Mesendoderm (in vitro differentiated cells): ENCODE results near the gene ZDHHC18.
"Not testable (repeated sequence)": the region's sequence is repeated elsewhere in the genome, so short reads cannot be mapped to it uniquely, and the experiment has no call there.

ENCODE experiments used
- DNase-seq: peaks from one replicate; pipeline ENCODE4 v3.0.0; 2013
- H2AK5ac ChIP-seq: 2 replicates; pipeline ENCODE4 v1.6.1; 2013; ENCODE audit warnings: low read length, inconsistent platforms
- H2BK120ac ChIP-seq: 2 replicates; pipeline ENCODE4 v1.6.1; 2013; ENCODE audit warnings: low read depth, mild to moderate bottlenecking, low read length, moderate library complexity, mixed read lengths
- H2BK15ac ChIP-seq: replicated peaks from 2 replicates; pipeline ENCODE4 v1.6.1; 2013; ENCODE audit warnings: low read depth, mild to moderate bottlenecking, moderate library complexity
- H2BK5ac ChIP-seq: 2 replicates; pipeline ENCODE4 v1.6.1; 2013; ENCODE audit warnings: low read length, inconsistent platforms
- H3K18ac ChIP-seq: 2 replicates; pipeline ENCODE4 v1.6.1; 2013; ENCODE audit warnings: mild to moderate bottlenecking, low read length, mixed read lengths
- H3K23ac ChIP-seq: one replicate; pipeline ENCODE4 v1.6.1; 2013; ENCODE audit warnings: low read length
- H3K27ac ChIP-seq: 2 replicates; pipeline ENCODE4 v1.5.1; 2013; ENCODE audit warnings: low read depth, mild to moderate bottlenecking, inconsistent platforms, low read length, moderate library complexity
- H3K27me3 ChIP-seq: 2 replicates; pipeline ENCODE4 v1.6.1; 2013; ENCODE audit warnings: low read length, control low read depth, mild to moderate bottlenecking, inconsistent platforms; ENCODE audit not compliant: insufficient read depth, poor library complexity
- H3K36me3 ChIP-seq: 2 replicates; pipeline ENCODE4 v1.6.1; 2013; ENCODE audit warnings: low read length, inconsistent platforms; ENCODE audit not compliant: control insufficient read depth, insufficient read depth
- H3K4ac ChIP-seq: one replicate; pipeline ENCODE4 v1.6.1; 2013; ENCODE audit warnings: low read depth, mild to moderate bottlenecking, low read length, moderate library complexity
- H3K4me1 ChIP-seq: 2 replicates; pipeline ENCODE4 v1.6.1; 2013; ENCODE audit warnings: low read depth, low read length, inconsistent platforms; ENCODE audit not compliant: control insufficient read depth
- H3K4me2 ChIP-seq: 2 replicates; pipeline ENCODE4 v1.6.1; 2013; ENCODE audit warnings: low read length
- H3K4me3 ChIP-seq: 2 replicates; pipeline ENCODE4 v1.5.1; 2013; ENCODE audit warnings: mild to moderate bottlenecking, low read length
- H3K56ac ChIP-seq: one replicate; pipeline ENCODE4 v1.6.1; 2013; ENCODE audit warnings: low read length
- H3K79me1 ChIP-seq: 2 replicates; pipeline ENCODE4 v1.6.1; 2013; ENCODE audit warnings: low read length, inconsistent platforms
- H3K79me2 ChIP-seq: 2 replicates; pipeline ENCODE4 v1.6.1; 2013; ENCODE audit warnings: mild to moderate bottlenecking, low read length; ENCODE audit not compliant: control insufficient read depth, insufficient read depth
- H3K9ac ChIP-seq: 2 replicates; pipeline ENCODE4 v1.6.1; 2013; ENCODE audit warnings: low read length, inconsistent platforms
- H4K5ac ChIP-seq: one replicate; pipeline ENCODE4 v1.6.1; 2013; ENCODE audit warnings: low read length
- H4K8ac ChIP-seq: one replicate; pipeline ENCODE4 v1.6.1; 2013; ENCODE audit warnings: low read depth, mild to moderate bottlenecking, control low read depth, low read length, moderate library complexity
- WGBS: extraction: QIAGEN DNeasy Blood & Tissue Kit; methylation state at CpG from one replicate; pipeline ENCODE4 v1.1.7; 2013; ENCODE audit warnings: low lambda C conversion rate, missing lambda C conversion rate; ENCODE audit not compliant: insufficient coverage; ENCODE audit errors: extremely low coverage; 5-methylcytosine and 5-hydroxymethylcytosine counted together

Gene ZDHHC18

DNA sequence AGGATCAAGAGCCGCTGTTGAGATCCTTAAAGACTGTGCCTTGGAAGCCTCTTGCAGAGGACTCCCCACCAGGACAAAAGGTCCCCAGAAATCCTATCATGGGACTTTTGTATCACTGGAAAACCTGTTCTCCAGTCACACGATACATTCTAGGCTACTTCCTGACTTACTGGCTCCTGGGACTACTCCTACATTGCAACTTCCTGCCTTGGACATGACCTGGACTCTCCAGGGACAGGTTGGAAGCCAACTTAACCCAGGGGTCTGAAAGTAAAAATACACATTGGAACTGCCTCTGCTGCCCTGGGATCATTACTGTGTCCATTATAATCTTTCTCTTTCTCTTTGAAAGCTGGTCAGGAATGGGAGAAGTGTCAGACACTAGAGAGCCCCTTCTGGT, 28.9 kb upstream of the ZDHHC18 start:
- no peaks in the 10 kb centered on the region for H3K79me2 ChIP-seq
- no peak overlapping the region for H3K27ac ChIP-seq
- no peak overlapping the region for H3K56ac ChIP-seq
- H2BK15ac ChIP-seq, result no peak overlapping the region
- no peaks in the 10 kb centered on the region for H3K36me3 ChIP-seq
- no peak overlapping the region for H4K8ac ChIP-seq
- no CpG with 5 or more reads among the region's 2 CpGs for WGBS
- no peaks in the 10 kb centered on the region for H3K27me3 ChIP-seq
- H2BK120ac ChIP-seq, result no peak overlapping the region
- no peak overlapping the region for H3K18ac ChIP-seq
- no peak for DNase-seq
- H3K79me1 ChIP-seq, result no peaks in the 10 kb centered on the region
- H3K23ac ChIP-seq, result no peak overlapping the region
- H3K4me2 ChIP-seq, result no peak overlapping the region
- H2BK5ac ChIP-seq, result no peak overlapping the region
- H4K5ac ChIP-seq, result no peak overlapping the region
- no peak overlapping the region for H2AK5ac ChIP-seq
- no peak overlapping the region for H3K4ac ChIP-seq
- peaks cover 10% of the 10 kb centered on the region for H3K4me1 ChIP-seq
- no peak overlapping the region for H3K9ac ChIP-seq
- no peak overlapping the region for H3K4me3 ChIP-seq

DNA sequence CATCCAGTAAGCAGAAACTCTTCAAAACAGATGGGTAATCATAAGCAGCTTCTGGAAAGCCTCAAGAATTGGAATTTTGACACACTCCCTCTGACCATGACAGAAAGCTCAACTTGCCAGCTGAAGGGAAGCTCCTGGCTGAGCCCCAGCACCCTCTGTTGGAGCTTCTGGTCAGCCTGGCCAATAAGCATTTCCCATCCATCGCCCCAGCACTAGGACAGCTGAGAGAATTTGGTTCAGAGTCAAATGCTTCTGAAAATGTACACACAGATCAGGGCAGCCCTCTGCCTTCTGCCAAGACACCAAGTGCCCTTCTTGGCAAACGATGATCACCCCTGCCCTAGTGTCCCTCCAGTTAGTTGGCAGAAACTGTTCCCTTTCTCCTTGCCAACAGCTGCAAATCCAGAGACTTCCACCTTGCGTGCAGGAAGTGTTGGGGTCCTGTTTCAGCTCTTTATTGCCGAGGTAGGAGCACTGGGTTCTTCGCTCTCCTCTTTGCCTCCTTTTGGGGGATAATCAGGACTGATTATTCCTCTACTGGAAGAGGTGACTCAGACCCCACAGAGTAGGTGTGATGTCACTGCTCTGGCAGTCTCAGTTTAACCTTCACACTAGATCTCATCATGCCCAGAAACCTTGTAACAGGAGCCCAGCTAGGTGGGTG, 26.9 kb upstream of the ZDHHC18 start:
- peak overlapping the region; percentile 3 for H3K4me2 ChIP-seq
- WGBS, result no CpG with 5 or more reads among the region's 5 CpGs
- peak overlapping the region; percentile 81 for H2BK5ac ChIP-seq
- peak overlapping the region; percentile 85 for H3K23ac ChIP-seq
- H3K79me2 ChIP-seq, result no peaks in the 10 kb centered on the region
- no peak overlapping the region for H4K8ac ChIP-seq
- peak overlapping the region; percentile 7 for H3K27ac ChIP-seq
- no peaks in the 10 kb centered on the region for H3K27me3 ChIP-seq
- peak overlapping the region; percentile 23 for H3K9ac ChIP-seq
- H3K4me3 ChIP-seq, result no peak overlapping the region
- H3K56ac ChIP-seq, result peak overlapping the region; percentile 78
- H2BK15ac ChIP-seq, result no peak overlapping the region
- H3K4me1 ChIP-seq, result peaks cover 10% of the 10 kb centered on the region
- no peaks in the 10 kb centered on the region for H3K36me3 ChIP-seq
- no peaks in the 10 kb centered on the region for H3K79me1 ChIP-seq
- peak; percentile 83 for DNase-seq
- no peak overlapping the region for H2BK120ac ChIP-seq
- peak overlapping the region; percentile 47 for H2AK5ac ChIP-seq
- H3K18ac ChIP-seq, result no peak overlapping the region
- no peak overlapping the region for H3K4ac ChIP-seq
- peak overlapping the region; percentile 51 for H4K5ac ChIP-seq

DNA sequence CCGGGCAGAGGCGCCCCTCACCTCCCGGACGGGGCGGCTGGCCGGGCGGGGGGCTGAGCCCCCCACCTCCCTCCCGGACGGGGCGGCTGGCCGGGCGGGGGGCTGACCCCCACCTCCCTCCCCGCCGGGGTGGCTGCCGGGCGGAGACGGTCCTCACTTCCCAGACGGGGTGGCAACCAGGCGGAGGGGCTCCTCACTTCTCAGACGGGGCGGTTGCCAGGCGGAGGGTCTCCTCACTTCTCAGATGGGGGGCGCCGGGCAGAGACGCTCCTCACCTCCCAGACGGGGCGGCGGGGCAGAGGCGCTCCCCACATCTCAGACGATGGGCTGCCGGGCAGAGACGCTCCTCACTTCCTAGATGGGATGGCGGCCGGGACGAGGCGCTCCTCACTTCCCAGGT, 22.6 kb upstream of the ZDHHC18 start:
- not testable (repeated sequence) for H4K8ac ChIP-seq, H3K27ac ChIP-seq, H3K79me2 ChIP-seq, H3K56ac ChIP-seq, H3K18ac ChIP-seq, H3K27me3 ChIP-seq, H3K4me1 ChIP-seq, H3K36me3 ChIP-seq, H4K5ac ChIP-seq, H2AK5ac ChIP-seq, H2BK120ac ChIP-seq, H3K4ac ChIP-seq, H3K9ac ChIP-seq, H2BK15ac ChIP-seq, H2BK5ac ChIP-seq, H3K79me1 ChIP-seq, DNase-seq, H3K4me2 ChIP-seq, H3K4me3 ChIP-seq, H3K23ac ChIP-seq
- no CpG with 5 or more reads among the region's 36 CpGs for WGBS

DNA sequence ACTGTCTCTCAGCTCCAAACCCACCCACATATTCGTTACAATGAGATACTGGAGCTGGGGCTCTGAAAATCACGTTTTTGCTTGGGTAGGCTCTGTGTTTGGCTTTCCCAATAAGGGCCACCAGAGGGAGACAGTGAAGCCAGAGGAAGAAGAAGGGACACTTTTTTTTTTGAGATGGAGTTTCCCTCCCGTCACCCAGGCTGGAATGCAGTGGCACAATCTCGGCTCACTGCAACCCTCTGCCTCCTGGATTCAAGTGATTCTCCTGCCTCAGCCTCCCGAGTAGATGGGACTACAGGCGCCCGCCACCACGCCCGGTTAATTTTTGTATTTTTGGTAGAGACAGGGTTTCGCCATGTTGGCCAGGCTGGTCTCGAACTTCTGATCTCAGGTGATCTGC, 16.4 kb upstream of the ZDHHC18 start:
- not testable (repeated sequence) for H3K4ac ChIP-seq, H2BK120ac ChIP-seq, H2AK5ac ChIP-seq, H3K56ac ChIP-seq, H3K4me1 ChIP-seq, H4K5ac ChIP-seq, H3K9ac ChIP-seq, H3K79me2 ChIP-seq, H2BK5ac ChIP-seq, H3K4me2 ChIP-seq, H3K36me3 ChIP-seq, H3K23ac ChIP-seq, H3K4me3 ChIP-seq, H3K27me3 ChIP-seq, H3K79me1 ChIP-seq, H2BK15ac ChIP-seq, H3K18ac ChIP-seq, H4K8ac ChIP-seq, H3K27ac ChIP-seq
- DNase-seq, result peak; percentile 89
- no CpG with 5 or more reads among the region's 11 CpGs for WGBS

DNA sequence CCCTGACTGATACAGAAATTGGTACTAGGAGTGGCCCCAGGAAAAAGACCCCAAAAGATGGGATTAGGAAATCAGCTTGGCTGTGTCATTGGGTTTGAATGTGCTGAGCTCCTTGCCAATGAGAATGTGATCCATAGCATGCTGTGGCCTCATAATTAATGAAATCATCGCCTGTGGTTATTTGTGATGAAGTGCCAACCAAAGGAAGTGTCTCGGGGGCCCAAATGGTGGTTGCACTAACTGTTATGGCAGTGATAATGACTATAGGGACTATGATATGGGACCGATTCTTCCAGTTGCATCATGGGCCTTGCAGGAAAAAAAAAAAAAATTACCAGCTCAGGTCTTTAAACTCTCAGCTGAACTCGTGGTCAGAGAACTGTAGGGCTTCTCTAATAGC, 15.4 kb upstream of the ZDHHC18 start:
- Histone ChIP-seq H4K8ac (no peak overlapping the region), H4K5ac (no peak overlapping the region), H3K18ac (no peak overlapping the region), H3K27ac (no peak overlapping the region), H3K9ac (no peak overlapping the region), H3K36me3 (no peaks in the 10 kb centered on the region), H2BK15ac (no peak overlapping the region), H3K4me1 (no peaks in the 10 kb centered on the region), H3K27me3 (no peaks in the 10 kb centered on the region), H3K4me2 (no peak overlapping the region), H2BK120ac (no peak overlapping the region), H3K4me3 (no peak overlapping the region), H3K79me1 (no peaks in the 10 kb centered on the region), H2AK5ac (no peak overlapping the region), H3K79me2 (no peaks in the 10 kb centered on the region), H3K23ac (no peak overlapping the region), H3K4ac (no peak overlapping the region), H2BK5ac (no peak overlapping the region), H3K56ac (no peak overlapping the region)
- WGBS, result no CpG with 5 or more reads among the region's 4 CpGs
- no peak for DNase-seq

DNA sequence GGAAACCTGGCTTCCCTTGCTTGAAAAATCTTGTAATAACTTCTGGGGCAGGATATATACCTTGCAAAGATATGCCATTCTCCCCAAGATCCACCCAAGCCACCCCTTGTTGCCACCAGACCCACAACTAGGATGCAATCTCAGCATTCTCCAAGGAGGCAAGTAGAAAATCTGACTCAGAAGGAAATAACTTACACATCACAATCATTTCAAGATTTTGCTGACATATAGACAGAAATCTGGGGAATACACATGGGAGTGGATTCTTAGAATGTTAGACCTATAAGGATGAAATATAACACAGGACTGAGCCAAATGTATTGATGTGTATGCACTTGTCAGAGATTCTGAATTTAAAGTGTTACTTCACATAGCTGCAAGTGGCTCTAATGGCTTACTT, 14.8 kb upstream of the ZDHHC18 start:
- H3K4me3 ChIP-seq, result no peak overlapping the region

More for the DNA sequence above, 14.8 kb upstream of the ZDHHC18 start:
- Histone ChIP-seq H4K5ac (no peak overlapping the region), H3K79me1 (no peaks in the 10 kb centered on the region), H3K27me3 (no peaks in the 10 kb centered on the region), H3K9ac (no peak overlapping the region), H3K4me1 (no peaks in the 10 kb centered on the region), H2AK5ac (no peak overlapping the region), H3K4ac (no peak overlapping the region), H2BK5ac (no peak overlapping the region), H2BK15ac (no peak overlapping the region), H3K23ac (no peak overlapping the region), H3K4me2 (no peak overlapping the region), H2BK120ac (no peak overlapping the region), H3K36me3 (no peaks in the 10 kb centered on the region), H3K27ac (no peak overlapping the region), H3K18ac (no peak overlapping the region), H4K8ac (no peak overlapping the region), H3K56ac (no peak overlapping the region), H3K79me2 (no peaks in the 10 kb centered on the region)
- no peak for DNase-seq
